ENCODE measurements around the gene TNS3. TPM values are rescaled to one million over a fixed set of nuclear protein-coding genes. Genes with fewer than 3 reads are reported as not detected.

The TNS3 gene
- total RNA-seq (2022; extraction: Qiagen RNA extraction) = 63.6 to 77.5 TPM (median 71.0 TPM) in 5 replicates

DNA sequence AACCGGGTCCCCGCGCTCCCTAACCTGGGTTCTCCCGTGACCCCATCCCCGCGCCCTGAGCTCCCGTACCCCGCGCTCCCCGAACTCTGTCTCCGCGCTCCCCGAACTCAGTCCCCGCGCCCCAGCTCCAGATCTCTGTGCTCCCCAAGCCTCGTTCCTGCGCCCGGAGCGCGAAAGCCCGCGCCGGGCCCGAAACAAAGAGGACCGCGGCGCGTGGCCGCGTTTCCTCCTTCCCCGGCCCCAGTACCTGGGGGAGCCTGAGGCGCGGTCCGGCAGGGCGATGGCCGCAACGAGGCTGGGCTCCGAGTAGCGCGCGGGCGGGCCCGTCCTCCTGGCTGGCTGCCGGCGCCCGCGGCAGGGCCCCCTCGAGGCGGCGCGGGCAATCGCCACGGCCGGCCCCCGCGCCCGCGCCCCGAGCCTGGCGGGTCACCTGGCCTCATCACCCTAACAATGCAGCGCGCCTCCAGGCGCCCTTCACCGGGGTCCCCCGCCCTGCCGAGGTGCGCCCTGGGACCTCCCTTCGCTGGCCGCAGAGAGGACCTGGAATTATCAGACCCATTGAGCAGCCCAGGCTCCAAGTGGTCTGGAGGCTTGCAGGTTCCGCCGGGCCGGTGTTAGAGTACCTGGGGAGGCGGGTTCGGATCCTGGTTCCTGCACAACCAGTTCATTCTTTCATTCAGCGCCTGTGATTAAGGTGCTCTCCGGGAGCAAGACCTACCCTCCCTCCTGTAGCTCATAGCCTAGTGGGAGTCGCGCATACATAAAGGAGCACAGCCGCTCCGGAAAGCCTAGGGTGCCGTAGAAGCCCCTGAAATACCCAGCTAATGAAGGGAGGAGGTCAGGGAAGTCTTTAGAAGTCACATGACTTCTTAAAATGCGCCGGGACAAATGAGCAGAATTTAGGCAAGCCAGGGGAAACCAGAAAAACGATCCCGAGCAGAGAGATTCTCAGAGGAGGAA lies at the start of gene TNS3:
TNS3 (minus strand) TSS at position 308 of the 960 bp plus-strand sequence. CDS start 142,475 bp downstream, outside the sequence.

Measured in A549 treated with Mapracorat at 1 μM for 4 hours (cell line).